Measurements from ENCODE around the gene HMCN2.

GRCh38 chr9:130402243-130402642, 136.7 kb downstream of the HMCN2 start:
- TF ChIP-seq PBX3 (IDR thresholded peaks at IDR 0.05) (no peak), EZH2phosphoT487 (IDR thresholded peaks at IDR 0.05; ENCODE audit: borderline replicate concordance, low read depth) (no peak), POLR2AphosphoS5 (IDR thresholded peaks at IDR 0.05; ENCODE audit: low read depth, low read length) (no peak), CHD2 (IDR thresholded peaks at IDR 0.05; ENCODE audit: low read length, partially characterized antibody) (no peak), NRF1 (IDR thresholded peaks at IDR 0.05; ENCODE audit: low read depth, low read length) (no peak)
- TF ChIP-seq, protein P1, sequence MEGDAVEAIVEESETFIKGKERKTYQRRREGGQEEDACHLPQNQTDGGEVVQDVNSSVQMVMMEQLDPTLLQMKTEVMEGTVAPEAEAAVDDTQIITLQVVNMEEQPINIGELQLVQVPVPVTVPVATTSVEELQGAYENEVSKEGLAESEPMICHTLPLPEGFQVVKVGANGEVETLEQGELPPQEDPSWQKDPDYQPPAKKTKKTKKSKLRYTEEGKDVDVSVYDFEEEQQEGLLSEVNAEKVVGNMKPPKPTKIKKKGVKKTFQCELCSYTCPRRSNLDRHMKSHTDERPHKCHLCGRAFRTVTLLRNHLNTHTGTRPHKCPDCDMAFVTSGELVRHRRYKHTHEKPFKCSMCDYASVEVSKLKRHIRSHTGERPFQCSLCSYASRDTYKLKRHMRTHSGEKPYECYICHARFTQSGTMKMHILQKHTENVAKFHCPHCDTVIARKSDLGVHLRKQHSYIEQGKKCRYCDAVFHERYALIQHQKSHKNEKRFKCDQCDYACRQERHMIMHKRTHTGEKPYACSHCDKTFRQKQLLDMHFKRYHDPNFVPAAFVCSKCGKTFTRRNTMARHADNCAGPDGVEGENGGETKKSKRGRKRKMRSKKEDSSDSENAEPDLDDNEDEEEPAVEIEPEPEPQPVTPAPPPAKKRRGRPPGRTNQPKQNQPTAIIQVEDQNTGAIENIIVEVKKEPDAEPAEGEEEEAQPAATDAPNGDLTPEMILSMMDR (IDR thresholded peaks at IDR 0.05) = no peak
- TF ChIP-seq, protein P2, sequence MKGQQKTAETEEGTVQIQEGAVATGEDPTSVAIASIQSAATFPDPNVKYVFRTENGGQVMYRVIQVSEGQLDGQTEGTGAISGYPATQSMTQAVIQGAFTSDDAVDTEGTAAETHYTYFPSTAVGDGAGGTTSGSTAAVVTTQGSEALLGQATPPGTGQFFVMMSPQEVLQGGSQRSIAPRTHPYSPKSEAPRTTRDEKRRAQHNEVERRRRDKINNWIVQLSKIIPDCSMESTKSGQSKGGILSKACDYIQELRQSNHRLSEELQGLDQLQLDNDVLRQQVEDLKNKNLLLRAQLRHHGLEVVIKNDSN (IDR thresholded peaks at IDR 0.05; ENCODE audit: borderline replicate concordance, low read depth) = no peak
